GM06990 (cell line): ENCODE measurements around the gene SINHCAF.
A peak's percentile ranks its signal among the peaks of the same experiment; 100 is the strongest.

Source experiments
- DNase-seq: peaks from one replicate; pipeline ENCODE4 v3.0.0-alpha.2; 2011; ENCODE audit not compliant: insufficient read length; ENCODE audit errors: extremely low read depth
- H3K27me3 ChIP-seq: replicated peaks from 2 replicates; pipeline ENCODE4 v1.6.0; 2011; ENCODE audit warnings: low read length; ENCODE audit not compliant: control insufficient read depth, insufficient read depth
- H3K36me3 ChIP-seq: 2 replicates; pipeline ENCODE4 v1.5.1; 2011; ENCODE audit warnings: low read length; ENCODE audit not compliant: control insufficient read depth, insufficient read depth
- H3K4me3 ChIP-seq: replicated peaks from 2 replicates; pipeline ENCODE4 v1.5.1; 2011; ENCODE audit warnings: low read depth, mild to moderate bottlenecking, control low read depth, low read length
- CTCF ChIP-seq: IDR thresholded peaks from 2 replicates; pipeline ENCODE4 v1.5.1; 2011; ENCODE audit warnings: low read length, control low read depth, mild to moderate bottlenecking, inconsistent platforms; ENCODE audit not compliant: insufficient read depth, poor library complexity, severe bottlenecking

The SINHCAF gene

GRCh38 chr12:31326736-31327659 is 1.0 kb upstream of the SINHCAF start:
- Histone ChIP-seq H3K27me3 (no peaks in the 10 kb centered on the region), H3K36me3 (no peaks in the 10 kb centered on the region; the same call in 1 of the 2 replicates), H3K4me3 (no peak overlapping the region)
- no peak for TF ChIP-seq CTCF
- DNase-seq: no peak

- no peak for TF ChIP-seq CTCF
- no peaks in the 10 kb centered on the region for H3K27me3 ChIP-seq
- peak overlapping the region; percentile 88 for H3K4me3 ChIP-seq
- no peaks in the 10 kb centered on the region; the same call in 1 of the 2 replicates for H3K36me3 ChIP-seq
- DNase-seq: no peak
Measured at GRCh38 chr12:31325524-31325875, 450 bp downstream of the SINHCAF start.

GRCh38 chr12:31324845-31325523 is 966 bp downstream of the SINHCAF start:
- Histone ChIP-seq H3K36me3 (no peaks in the 10 kb centered on the region; the same call in 1 of the 2 replicates), H3K4me3 (peak overlapping the region; percentile 88), H3K27me3 (no peaks in the 10 kb centered on the region)
- TF ChIP-seq CTCF: no peak
- DNase-seq: peak; percentile 75

- Histone ChIP-seq H3K27me3 (no peaks in the 10 kb centered on the region), H3K4me3 (peak overlapping the region; percentile 88), H3K36me3 (no peaks in the 10 kb centered on the region; the same call in 1 of the 2 replicates)
- peak; percentile 21 for TF ChIP-seq CTCF
- peak; percentile 84 for DNase-seq
Measured at GRCh38 chr12:31324116-31324844, 1.7 kb downstream of the SINHCAF start.

- no peaks in the 10 kb centered on the region; the same call in 1 of the 2 replicates for H3K36me3 ChIP-seq
- DNase-seq: peak; percentile 80
- no peaks in the 10 kb centered on the region for H3K27me3 ChIP-seq
- peak overlapping the region; percentile 88 for H3K4me3 ChIP-seq
- TF ChIP-seq CTCF: no peak
Measured at GRCh38 chr12:31323391-31324115, 2.4 kb downstream of the SINHCAF start.
